ENCODE measurements around the gene CKAP2L.

Gene CKAP2L

DNA sequence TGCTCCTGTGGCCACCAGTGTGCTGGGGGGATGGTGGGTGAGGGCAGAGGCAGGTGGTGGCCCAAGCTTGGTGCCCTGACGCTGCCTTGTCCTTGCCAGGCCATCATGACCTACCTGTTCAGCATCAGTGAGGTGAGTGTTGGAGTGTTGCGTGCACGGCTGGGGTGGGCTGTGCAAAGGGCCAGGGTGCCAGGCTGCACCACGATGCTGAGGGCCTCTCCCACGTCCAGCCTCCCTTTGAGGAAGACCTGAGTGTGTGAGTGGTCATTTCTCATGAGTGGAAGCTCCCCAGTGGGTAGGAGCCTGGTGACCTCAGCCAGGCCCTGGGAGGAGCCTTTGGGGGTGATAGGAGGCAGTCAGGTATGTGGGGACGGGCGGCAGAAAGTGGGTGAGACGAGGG lies 40.4 kb downstream of the CKAP2L start:
- Histone ChIP-seq H3K4me1 (ENCODE audit: insufficient read depth, low read length, poor library complexity, severe bottlenecking) (peaks cover 5% of the 10 kb centered on the region), H3F3A (ENCODE audit: low read depth) (no peaks in the 10 kb centered on the region), H3K4me3 (ENCODE audit: low read length, poor library complexity, severe bottlenecking) (no peak overlapping the region), H3K36me3 (ENCODE audit: insufficient read depth, low read length) (no peaks in the 10 kb centered on the region), H2AFZ (ENCODE audit: low read length) (no peak overlapping the region), H3K79me2 (ENCODE audit: insufficient read depth, low read length) (no peaks in the 10 kb centered on the region), H3K27me3 (ENCODE audit: insufficient read depth, low read length, poor library complexity, severe bottlenecking) (no peaks in the 10 kb centered on the region), H3K9me2 (replicated peaks; ENCODE audit: low read depth, low read length) (no peaks in the 10 kb centered on the region), H3K9me3 (ENCODE audit: insufficient read depth, low read depth, low read length) (no peaks in the 10 kb centered on the region), H3K4me2 (ENCODE audit: low read depth, low read length, poor library complexity, severe bottlenecking) (no peak overlapping the region), H4K20me1 (ENCODE audit: insufficient read depth, low read length, poor library complexity, severe bottlenecking) (no peaks in the 10 kb centered on the region), H3K9ac (ENCODE audit: low read depth, low read length, poor library complexity, severe bottlenecking) (no peak overlapping the region)
- no peak for TF ChIP-seq EZH2phosphoT487 (IDR thresholded peaks at IDR 0.05; ENCODE audit: borderline replicate concordance)
- TF ChIP-seq, protein P1, sequence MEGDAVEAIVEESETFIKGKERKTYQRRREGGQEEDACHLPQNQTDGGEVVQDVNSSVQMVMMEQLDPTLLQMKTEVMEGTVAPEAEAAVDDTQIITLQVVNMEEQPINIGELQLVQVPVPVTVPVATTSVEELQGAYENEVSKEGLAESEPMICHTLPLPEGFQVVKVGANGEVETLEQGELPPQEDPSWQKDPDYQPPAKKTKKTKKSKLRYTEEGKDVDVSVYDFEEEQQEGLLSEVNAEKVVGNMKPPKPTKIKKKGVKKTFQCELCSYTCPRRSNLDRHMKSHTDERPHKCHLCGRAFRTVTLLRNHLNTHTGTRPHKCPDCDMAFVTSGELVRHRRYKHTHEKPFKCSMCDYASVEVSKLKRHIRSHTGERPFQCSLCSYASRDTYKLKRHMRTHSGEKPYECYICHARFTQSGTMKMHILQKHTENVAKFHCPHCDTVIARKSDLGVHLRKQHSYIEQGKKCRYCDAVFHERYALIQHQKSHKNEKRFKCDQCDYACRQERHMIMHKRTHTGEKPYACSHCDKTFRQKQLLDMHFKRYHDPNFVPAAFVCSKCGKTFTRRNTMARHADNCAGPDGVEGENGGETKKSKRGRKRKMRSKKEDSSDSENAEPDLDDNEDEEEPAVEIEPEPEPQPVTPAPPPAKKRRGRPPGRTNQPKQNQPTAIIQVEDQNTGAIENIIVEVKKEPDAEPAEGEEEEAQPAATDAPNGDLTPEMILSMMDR (conservative IDR thresholded peaks at IDR 0.05; ENCODE audit: low read length): no peak

DNA sequence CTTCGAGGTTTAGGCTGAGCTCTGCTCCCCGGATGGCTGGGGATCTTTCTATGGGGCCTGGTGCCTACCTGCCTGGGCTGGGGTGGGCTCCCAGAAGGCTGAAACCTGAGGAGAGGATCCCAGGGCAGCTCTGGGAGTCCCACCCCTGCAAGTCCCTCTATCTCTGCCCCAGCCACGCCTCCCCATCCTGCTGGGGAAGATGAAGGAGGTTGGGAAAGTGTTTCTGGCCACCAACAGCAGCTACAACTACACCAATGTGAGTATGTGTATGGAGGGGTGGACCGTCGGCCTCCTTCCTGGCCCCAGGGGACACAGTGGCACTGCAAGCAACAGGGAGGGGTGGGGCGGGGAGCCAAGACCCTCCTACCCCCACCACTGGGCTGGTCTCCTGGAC lies 40.9 kb downstream of the CKAP2L start:
- H3K4me3 ChIP-seq (ENCODE audit: low read length, poor library complexity, severe bottlenecking): no peak overlapping the region
- H3K27me3 ChIP-seq (ENCODE audit: insufficient read depth, low read length, poor library complexity, severe bottlenecking): no peaks in the 10 kb centered on the region
- H3K4me1 ChIP-seq (ENCODE audit: insufficient read depth, low read length, poor library complexity, severe bottlenecking): peaks cover 5% of the 10 kb centered on the region
- H3K9ac ChIP-seq (ENCODE audit: low read depth, low read length, poor library complexity, severe bottlenecking): no peak overlapping the region
- H3K9me3 ChIP-seq (ENCODE audit: insufficient read depth, low read depth, low read length): no peaks in the 10 kb centered on the region
- no peaks in the 10 kb centered on the region for H3F3A ChIP-seq (ENCODE audit: low read depth)
- TF ChIP-seq EZH2phosphoT487 (IDR thresholded peaks at IDR 0.05; ENCODE audit: borderline replicate concordance): no peak
- TF ChIP-seq, protein P1 (conservative IDR thresholded peaks at IDR 0.05; ENCODE audit: low read length): no peak
- no peaks in the 10 kb centered on the region for H3K36me3 ChIP-seq (ENCODE audit: insufficient read depth, low read length)
- H4K20me1 ChIP-seq (ENCODE audit: insufficient read depth, low read length, poor library complexity, severe bottlenecking): no peaks in the 10 kb centered on the region
- no peaks in the 10 kb centered on the region for H3K9me2 ChIP-seq (replicated peaks; ENCODE audit: low read depth, low read length)
- no peak overlapping the region for H2AFZ ChIP-seq (ENCODE audit: low read length)
- no peak overlapping the region for H3K4me2 ChIP-seq (ENCODE audit: low read depth, low read length, poor library complexity, severe bottlenecking)
- no peaks in the 10 kb centered on the region for H3K79me2 ChIP-seq (ENCODE audit: insufficient read depth, low read length)

DNA sequence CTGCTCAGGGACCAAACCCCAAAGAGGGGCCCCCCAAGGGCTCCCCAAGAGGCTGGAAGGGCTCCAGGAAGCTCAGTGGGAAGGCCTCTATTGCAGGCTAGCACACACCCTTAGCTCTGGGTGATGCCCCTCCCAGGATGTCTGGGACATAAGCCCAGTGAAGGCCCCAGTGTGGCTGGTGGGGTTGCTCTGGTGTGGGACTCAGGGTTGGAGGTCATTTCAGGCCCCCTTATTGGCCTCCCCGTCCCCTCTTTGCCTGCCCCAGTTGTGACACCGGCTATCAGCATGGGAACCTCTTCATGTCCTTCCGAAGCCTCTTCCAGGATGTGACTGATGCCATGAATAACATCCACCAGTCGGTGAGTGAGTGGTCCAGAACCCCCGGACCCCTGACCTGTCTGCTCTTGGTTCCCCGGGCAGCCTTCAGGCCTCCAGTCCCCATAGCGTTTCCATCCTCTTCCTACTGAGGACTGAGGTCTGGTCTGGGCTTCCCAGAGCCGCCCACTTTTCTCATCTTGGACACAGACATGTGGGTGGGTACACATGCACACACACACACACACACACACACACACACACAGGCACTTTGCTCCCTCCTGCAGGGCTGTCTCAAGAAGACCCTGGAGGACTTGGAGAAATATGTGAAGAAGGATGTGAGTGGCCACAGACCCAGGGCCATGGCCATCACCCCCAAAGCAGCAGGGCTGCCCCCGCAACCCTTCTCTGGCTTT lies 41.4 kb downstream of the CKAP2L start:
- Histone ChIP-seq H3K4me2 (ENCODE audit: low read depth, low read length, poor library complexity, severe bottlenecking) (no peak overlapping the region), H2AFZ (ENCODE audit: low read length) (no peak overlapping the region), H3K9me3 (ENCODE audit: insufficient read depth, low read depth, low read length) (no peaks in the 10 kb centered on the region), H3K79me2 (ENCODE audit: insufficient read depth, low read length) (no peaks in the 10 kb centered on the region), H3K9me2 (replicated peaks; ENCODE audit: low read depth, low read length) (no peaks in the 10 kb centered on the region), H3K27me3 (ENCODE audit: insufficient read depth, low read length, poor library complexity, severe bottlenecking) (no peaks in the 10 kb centered on the region), H3K36me3 (ENCODE audit: insufficient read depth, low read length) (no peaks in the 10 kb centered on the region), H3K9ac (ENCODE audit: low read depth, low read length, poor library complexity, severe bottlenecking) (no peak overlapping the region), H4K20me1 (ENCODE audit: insufficient read depth, low read length, poor library complexity, severe bottlenecking) (no peaks in the 10 kb centered on the region), H3F3A (ENCODE audit: low read depth) (no peaks in the 10 kb centered on the region), H3K4me3 (ENCODE audit: low read length, poor library complexity, severe bottlenecking) (no peak overlapping the region), H3K4me1 (ENCODE audit: insufficient read depth, low read length, poor library complexity, severe bottlenecking) (peaks cover 5% of the 10 kb centered on the region)
- TF ChIP-seq EZH2phosphoT487 (IDR thresholded peaks at IDR 0.05; ENCODE audit: borderline replicate concordance): no peak
- TF ChIP-seq, protein P1 (conservative IDR thresholded peaks at IDR 0.05; ENCODE audit: low read length): no peak; the same call in 1 of the 2 replicates

Measured in Loucy (cell line).